Endodermal cell (in vitro differentiated cells): ENCODE measurements around the gene EPS15. TPM values are rescaled to one million over a fixed set of nuclear protein-coding genes. Genes with fewer than 3 reads are reported as not detected.

Source experiments
- DNase-seq: peaks from one replicate; pipeline ENCODE4 v3.0.0-alpha.2; 2017
- H3K27ac ChIP-seq: 2 replicates; pipeline ENCODE4 v1.5.1; 2013; ENCODE audit warnings: mild to moderate bottlenecking, low read depth, low read length, moderate library complexity
- H3K27me3 ChIP-seq: 2 replicates; pipeline ENCODE4 v1.6.1; 2013; ENCODE audit warnings: mild to moderate bottlenecking, low read length, moderate library complexity; ENCODE audit not compliant: insufficient read depth, control insufficient read depth, poor library complexity, severe bottlenecking
- H3K36me3 ChIP-seq: 2 replicates; pipeline ENCODE4 v1.7.0; 2013; ENCODE audit warnings: mild to moderate bottlenecking, low read length, moderate library complexity; ENCODE audit not compliant: control insufficient read depth, insufficient read depth
- H3K4me1 ChIP-seq: one replicate; pipeline ENCODE4 v1.7.0; 2013; ENCODE audit warnings: low read length; ENCODE audit not compliant: control insufficient read depth, insufficient read depth
- H3K4me3 ChIP-seq: 2 replicates; pipeline ENCODE4 v1.5.1; 2013; ENCODE audit warnings: mild to moderate bottlenecking, low read length, moderate library complexity
- H3K9ac ChIP-seq: 2 replicates; pipeline ENCODE4 v1.6.1; 2013; ENCODE audit warnings: mild to moderate bottlenecking, low read length, moderate library complexity; ENCODE audit not compliant: poor library complexity, severe bottlenecking; ENCODE audit errors: extremely low read depth
- H3K9me3 ChIP-seq: 2 replicates; pipeline ENCODE4 v1.6.1; 2013; ENCODE audit warnings: mild to moderate bottlenecking, low read length, moderate library complexity; ENCODE audit not compliant: control insufficient read depth
- H3K27ac Mint-ChIP-seq: 2 replicates; pipeline ENCODE4 v1.8.0; 2020; ENCODE audit warnings: mixed read lengths
- H3K27me3 Mint-ChIP-seq: 2 replicates; pipeline ENCODE4 v1.8.0; 2021; ENCODE audit warnings: mild to moderate bottlenecking, mixed read lengths; ENCODE audit not compliant: insufficient read depth
- H3K36me3 Mint-ChIP-seq: 2 replicates; pipeline ENCODE4 v1.8.0; 2020; ENCODE audit warnings: low read depth, mixed read lengths
- H3K4me1 Mint-ChIP-seq: 2 replicates; pipeline ENCODE4 v1.8.0; 2020; ENCODE audit warnings: mixed read lengths
- H3K4me3 Mint-ChIP-seq: 2 replicates; pipeline ENCODE4 v1.8.0; 2020; ENCODE audit warnings: mild to moderate bottlenecking, moderate library complexity, mixed read lengths
- H3K9me3 Mint-ChIP-seq: 2 replicates; pipeline ENCODE4 v1.8.0; 2020; ENCODE audit warnings: mild to moderate bottlenecking, mixed read lengths
- WGBS, 2 experiments: methylation state at CpG; one replicate each; pipeline versions ENCODE4 v1.1.5 to v1.1.7; 2013; ENCODE audit warnings: missing lambda C conversion rate in 2 of 2, mixed read lengths in 1 of 2; ENCODE audit not compliant: insufficient coverage in 1 of 2, insufficient read length in 1 of 2; 5-methylcytosine and 5-hydroxymethylcytosine counted together
- total RNA-seq, 2 donors: library from RNA; stranded (reverse); fragmentation: NEBNext Ultra II Directional in 1 of 2; extraction: Animal tissue kit (Norgen Biotek cat#: 25700) in 1 of 2; gene quantifications; 2 replicates in 1 of 2; 3 replicates in 1 of 2; pipeline ENCODE4 v1.2.1, GENCODE V29; 2021
- TF ChIP-seq, protein P1 (sequence below): fragments of 200-600 bp; sonication (generic); conservative IDR thresholded peaks from 2 replicates; pipeline ENCODE4 v1.5.0; 2021; ENCODE audit warnings: antibody characterized with exemption, mild to moderate bottlenecking

Gene EPS15
- total RNA-seq, 2 donors from 2014 or later, result 45.0 to 46.9 TPM

DNA sequence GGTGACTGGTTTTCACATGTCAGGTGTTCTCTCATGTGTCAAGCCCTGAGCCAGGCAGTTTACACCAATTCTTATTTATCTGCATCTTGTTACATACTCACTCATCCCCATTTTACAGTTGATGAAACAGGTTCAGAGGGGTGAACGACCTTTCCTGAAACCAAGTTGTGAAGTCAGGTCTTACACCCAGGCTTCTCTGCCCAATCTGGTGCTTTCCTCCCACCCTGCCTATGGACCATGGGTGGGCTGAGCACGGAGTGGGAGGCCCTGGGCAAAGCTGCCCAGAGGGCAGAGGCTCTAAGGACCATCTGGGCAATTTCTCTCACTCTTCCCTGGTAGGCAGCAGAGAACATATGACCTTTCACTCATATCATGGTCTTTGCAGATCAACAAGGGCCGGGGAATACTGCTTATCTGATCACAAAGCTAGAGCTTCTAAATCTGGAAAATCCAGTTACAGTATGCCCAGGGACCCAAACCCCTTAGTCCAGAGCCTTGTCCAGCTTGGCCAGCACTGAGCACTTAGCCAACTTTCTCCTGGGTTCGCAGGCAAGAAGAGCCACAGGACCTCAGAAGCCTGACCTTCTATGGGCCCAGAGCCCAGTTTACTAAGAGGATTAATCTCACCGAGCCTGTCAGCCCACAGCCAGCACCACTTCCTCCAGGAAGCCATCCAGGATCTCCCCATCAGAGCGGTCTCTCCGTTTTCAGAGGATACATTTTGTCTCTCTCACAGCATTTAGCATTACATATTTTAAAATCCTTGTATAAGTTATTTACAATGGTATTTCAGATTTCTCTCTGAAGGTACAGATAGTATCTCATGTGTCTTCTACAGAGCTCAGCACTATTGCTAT is 172.8 kb downstream of the EPS15 start:
- no peak overlapping the region for H3K27ac Mint-ChIP-seq
- TF ChIP-seq, protein P1, sequence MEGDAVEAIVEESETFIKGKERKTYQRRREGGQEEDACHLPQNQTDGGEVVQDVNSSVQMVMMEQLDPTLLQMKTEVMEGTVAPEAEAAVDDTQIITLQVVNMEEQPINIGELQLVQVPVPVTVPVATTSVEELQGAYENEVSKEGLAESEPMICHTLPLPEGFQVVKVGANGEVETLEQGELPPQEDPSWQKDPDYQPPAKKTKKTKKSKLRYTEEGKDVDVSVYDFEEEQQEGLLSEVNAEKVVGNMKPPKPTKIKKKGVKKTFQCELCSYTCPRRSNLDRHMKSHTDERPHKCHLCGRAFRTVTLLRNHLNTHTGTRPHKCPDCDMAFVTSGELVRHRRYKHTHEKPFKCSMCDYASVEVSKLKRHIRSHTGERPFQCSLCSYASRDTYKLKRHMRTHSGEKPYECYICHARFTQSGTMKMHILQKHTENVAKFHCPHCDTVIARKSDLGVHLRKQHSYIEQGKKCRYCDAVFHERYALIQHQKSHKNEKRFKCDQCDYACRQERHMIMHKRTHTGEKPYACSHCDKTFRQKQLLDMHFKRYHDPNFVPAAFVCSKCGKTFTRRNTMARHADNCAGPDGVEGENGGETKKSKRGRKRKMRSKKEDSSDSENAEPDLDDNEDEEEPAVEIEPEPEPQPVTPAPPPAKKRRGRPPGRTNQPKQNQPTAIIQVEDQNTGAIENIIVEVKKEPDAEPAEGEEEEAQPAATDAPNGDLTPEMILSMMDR, result no peak
- no peak overlapping the region for H3K27ac ChIP-seq

DNA sequence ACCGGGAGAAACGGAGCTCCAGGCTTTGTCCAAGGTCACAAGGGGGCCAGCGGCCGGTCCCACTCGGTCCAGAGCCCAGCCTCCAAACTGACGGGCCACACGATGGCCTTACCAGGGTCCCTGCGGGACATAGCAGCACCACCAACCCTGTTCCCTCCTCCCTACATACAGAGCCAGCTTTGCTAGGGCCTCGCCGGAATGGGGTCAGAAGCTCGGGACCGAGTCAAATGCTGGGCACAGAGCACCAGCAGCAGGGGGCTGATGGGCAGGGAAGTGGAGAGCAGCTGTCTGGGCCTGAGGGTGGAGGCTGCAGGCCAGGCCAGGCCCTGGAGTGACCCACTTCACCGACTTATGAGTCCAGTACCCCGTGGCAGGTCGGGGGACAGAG is 173.8 kb downstream of the EPS15 start:
- Mint-ChIP-seq H3K4me3 (peak overlapping the region; percentile 50), H3K27ac (no peak overlapping the region), H3K27me3 (peaks cover 22% of the 10 kb centered on the region), H3K4me1 (peaks cover 26% of the 10 kb centered on the region), H3K9me3 (no peaks in the 10 kb centered on the region), H3K36me3 (no peaks in the 10 kb centered on the region)
- Histone ChIP-seq H3K9ac (no peak overlapping the region), H3K9me3 (no peaks in the 10 kb centered on the region), H3K36me3 (no peaks in the 10 kb centered on the region), H3K27ac (no peak overlapping the region), H3K4me1 (peaks cover 4% of the 10 kb centered on the region), H3K27me3 (peaks cover 29% of the 10 kb centered on the region), H3K4me3 (no peak overlapping the region)
- WGBS, 2 experiments, result 83 to 87% methylated on average over 12 to 15 of the region's 15 CpGs
- DNase-seq, result no peak
- TF ChIP-seq, protein P1, result no peak

More for the DNA sequence above, 172.8 kb downstream of the EPS15 start:
- H3K36me3 Mint-ChIP-seq, result no peaks in the 10 kb centered on the region
- 89 to 91% methylated on average over 5 to 7 of the region's 7 CpGs for WGBS, 2 experiments
- no peaks in the 10 kb centered on the region for H3K9me3 ChIP-seq
- H3K4me1 ChIP-seq, result peaks cover under 1% of the 10 kb centered on the region
- no peak for DNase-seq
- H3K9ac ChIP-seq, result no peak overlapping the region
- H3K9me3 Mint-ChIP-seq, result no peaks in the 10 kb centered on the region
- no peak overlapping the region for H3K4me3 ChIP-seq
- H3K4me3 Mint-ChIP-seq, result no peak overlapping the region
- H3K4me1 Mint-ChIP-seq, result peaks cover 23% of the 10 kb centered on the region
- no peaks in the 10 kb centered on the region for H3K36me3 ChIP-seq
- H3K27me3 Mint-ChIP-seq, result peaks cover 22% of the 10 kb centered on the region
- peaks cover 29% of the 10 kb centered on the region for H3K27me3 ChIP-seq

DNA sequence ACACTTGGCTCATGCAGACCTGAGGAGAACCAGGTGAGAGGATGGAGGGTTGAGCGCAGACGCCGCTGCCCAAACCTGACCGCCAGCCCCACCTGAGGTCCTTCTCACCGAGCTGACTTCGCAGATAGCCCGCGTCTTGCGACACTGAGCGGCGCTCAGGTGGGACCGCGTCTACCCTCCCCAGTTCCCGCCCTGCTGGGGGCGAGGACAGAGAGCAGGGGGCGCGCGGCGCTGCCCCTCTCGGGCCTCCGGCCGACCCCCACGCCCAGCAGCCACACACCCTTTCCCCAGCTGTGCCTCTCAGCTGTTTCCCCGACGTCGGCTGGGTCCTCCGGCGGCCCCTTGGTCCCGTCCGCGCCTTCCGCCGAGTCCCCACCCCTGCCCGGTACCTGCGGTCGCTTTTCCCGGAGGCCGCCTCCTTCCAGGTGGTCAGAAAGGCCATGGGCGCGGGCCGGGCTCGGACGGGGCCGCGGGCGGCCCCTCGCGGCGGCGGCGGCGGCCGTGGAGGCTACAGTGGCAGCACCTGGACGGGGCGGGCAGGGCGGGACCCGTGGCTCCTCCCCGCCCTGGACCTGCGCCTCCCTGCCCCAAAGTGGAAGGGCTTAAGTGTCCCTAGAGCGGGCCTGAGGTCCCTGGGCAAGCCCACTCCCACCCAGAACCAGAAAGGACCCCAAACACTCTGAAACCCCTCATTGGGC is 174.3 kb downstream of the EPS15 start:
- peaks cover 26% of the 10 kb centered on the region for H3K4me1 Mint-ChIP-seq
- H3K4me3 Mint-ChIP-seq, result peak overlapping the region; percentile 50
- TF ChIP-seq, protein P1, result peak; percentile 62
- H3K36me3 Mint-ChIP-seq, result no peaks in the 10 kb centered on the region
- Histone ChIP-seq H3K36me3 (no peaks in the 10 kb centered on the region), H3K4me1 (peaks cover 4% of the 10 kb centered on the region), H3K9me3 (no peaks in the 10 kb centered on the region), H3K9ac (no peak overlapping the region), H3K27me3 (peaks cover 29% of the 10 kb centered on the region), H3K27ac (no peak overlapping the region), H3K4me3 (no peak overlapping the region)
- WGBS, 2 experiments, result 15 to 66% methylated on average over 11 to 60 of the region's 60 CpGs
- H3K9me3 Mint-ChIP-seq, result no peaks in the 10 kb centered on the region
- peaks cover 22% of the 10 kb centered on the region for H3K27me3 Mint-ChIP-seq
- H3K27ac Mint-ChIP-seq, result no peak overlapping the region
- peak; percentile 89 for DNase-seq
